Measurements from ENCODE around the gene MEIOB.

The MEIOB gene

GRCh38 chr16:1861730-1862129, 10.2 kb downstream of the MEIOB start:
- TF ChIP-seq CEBPB (IDR thresholded peaks at IDR 0.05), result no peak
- TF ChIP-seq FOXM1 (IDR thresholded peaks at IDR 0.05; ENCODE audit: borderline replicate concordance, low read depth), result no peak
- TF ChIP-seq YY1 (IDR thresholded peaks at IDR 0.05; ENCODE audit: low read depth), result no peak
- TF ChIP-seq TCF12 (IDR thresholded peaks at IDR 0.05; ENCODE audit: low read depth), result no peak

DNA sequence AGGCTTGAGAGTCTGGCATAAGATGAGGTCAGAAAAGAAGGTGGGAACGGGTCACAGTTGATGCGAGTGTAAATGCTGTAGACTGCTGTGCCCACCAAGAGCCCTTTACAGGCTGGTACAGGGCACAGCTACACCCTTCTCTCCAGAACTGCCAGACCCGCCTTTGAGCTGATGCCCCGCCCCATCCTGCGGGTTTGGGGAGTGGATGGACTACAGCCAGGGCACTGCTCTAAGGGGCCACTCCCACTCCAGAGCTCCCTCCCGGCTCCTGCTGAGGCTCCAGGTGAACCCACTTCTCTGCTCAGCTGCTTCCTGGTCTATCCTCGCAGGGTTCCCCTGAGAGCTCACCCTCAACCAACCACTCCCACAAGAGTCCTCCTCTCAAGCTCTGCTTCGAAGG, 12.3 kb downstream of the MEIOB start:
- TF ChIP-seq EP300 (IDR thresholded peaks at IDR 0.05; ENCODE audit: borderline replicate concordance) (no peak), TEAD4 (IDR thresholded peaks at IDR 0.05) (no peak), YY1 (IDR thresholded peaks at IDR 0.05; ENCODE audit: low read depth) (no peak), CREB1 (IDR thresholded peaks at IDR 0.05; ENCODE audit: low read depth) (no peak), CEBPB (IDR thresholded peaks at IDR 0.05) (no peak), TCF12 (IDR thresholded peaks at IDR 0.05; ENCODE audit: low read depth) (no peak), FOXM1 (IDR thresholded peaks at IDR 0.05; ENCODE audit: borderline replicate concordance, low read depth) (no peak), NFIC (IDR thresholded peaks at IDR 0.05) (no peak), ZBTB7A (IDR thresholded peaks at IDR 0.05; ENCODE audit: low read depth) (no peak), TAF1 (IDR thresholded peaks at IDR 0.05; ENCODE audit: low read depth) (no peak), RAD21 (IDR thresholded peaks at IDR 0.05; ENCODE audit: low read depth) (no peak)
- TF ChIP-seq, protein P1, sequence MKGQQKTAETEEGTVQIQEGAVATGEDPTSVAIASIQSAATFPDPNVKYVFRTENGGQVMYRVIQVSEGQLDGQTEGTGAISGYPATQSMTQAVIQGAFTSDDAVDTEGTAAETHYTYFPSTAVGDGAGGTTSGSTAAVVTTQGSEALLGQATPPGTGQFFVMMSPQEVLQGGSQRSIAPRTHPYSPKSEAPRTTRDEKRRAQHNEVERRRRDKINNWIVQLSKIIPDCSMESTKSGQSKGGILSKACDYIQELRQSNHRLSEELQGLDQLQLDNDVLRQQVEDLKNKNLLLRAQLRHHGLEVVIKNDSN (IDR thresholded peaks at IDR 0.05), result no peak
- TF ChIP-seq, protein P2, sequence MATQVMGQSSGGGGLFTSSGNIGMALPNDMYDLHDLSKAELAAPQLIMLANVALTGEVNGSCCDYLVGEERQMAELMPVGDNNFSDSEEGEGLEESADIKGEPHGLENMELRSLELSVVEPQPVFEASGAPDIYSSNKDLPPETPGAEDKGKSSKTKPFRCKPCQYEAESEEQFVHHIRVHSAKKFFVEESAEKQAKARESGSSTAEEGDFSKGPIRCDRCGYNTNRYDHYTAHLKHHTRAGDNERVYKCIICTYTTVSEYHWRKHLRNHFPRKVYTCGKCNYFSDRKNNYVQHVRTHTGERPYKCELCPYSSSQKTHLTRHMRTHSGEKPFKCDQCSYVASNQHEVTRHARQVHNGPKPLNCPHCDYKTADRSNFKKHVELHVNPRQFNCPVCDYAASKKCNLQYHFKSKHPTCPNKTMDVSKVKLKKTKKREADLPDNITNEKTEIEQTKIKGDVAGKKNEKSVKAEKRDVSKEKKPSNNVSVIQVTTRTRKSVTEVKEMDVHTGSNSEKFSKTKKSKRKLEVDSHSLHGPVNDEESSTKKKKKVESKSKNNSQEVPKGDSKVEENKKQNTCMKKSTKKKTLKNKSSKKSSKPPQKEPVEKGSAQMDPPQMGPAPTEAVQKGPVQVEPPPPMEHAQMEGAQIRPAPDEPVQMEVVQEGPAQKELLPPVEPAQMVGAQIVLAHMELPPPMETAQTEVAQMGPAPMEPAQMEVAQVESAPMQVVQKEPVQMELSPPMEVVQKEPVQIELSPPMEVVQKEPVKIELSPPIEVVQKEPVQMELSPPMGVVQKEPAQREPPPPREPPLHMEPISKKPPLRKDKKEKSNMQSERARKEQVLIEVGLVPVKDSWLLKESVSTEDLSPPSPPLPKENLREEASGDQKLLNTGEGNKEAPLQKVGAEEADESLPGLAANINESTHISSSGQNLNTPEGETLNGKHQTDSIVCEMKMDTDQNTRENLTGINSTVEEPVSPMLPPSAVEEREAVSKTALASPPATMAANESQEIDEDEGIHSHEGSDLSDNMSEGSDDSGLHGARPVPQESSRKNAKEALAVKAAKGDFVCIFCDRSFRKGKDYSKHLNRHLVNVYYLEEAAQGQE (IDR thresholded peaks at IDR 0.05; ENCODE audit: low read depth), result no peak
- TF ChIP-seq, protein P3, sequence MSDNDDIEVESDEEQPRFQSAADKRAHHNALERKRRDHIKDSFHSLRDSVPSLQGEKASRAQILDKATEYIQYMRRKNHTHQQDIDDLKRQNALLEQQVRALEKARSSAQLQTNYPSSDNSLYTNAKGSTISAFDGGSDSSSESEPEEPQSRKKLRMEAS (IDR thresholded peaks at IDR 0.05), result no peak

DNA sequence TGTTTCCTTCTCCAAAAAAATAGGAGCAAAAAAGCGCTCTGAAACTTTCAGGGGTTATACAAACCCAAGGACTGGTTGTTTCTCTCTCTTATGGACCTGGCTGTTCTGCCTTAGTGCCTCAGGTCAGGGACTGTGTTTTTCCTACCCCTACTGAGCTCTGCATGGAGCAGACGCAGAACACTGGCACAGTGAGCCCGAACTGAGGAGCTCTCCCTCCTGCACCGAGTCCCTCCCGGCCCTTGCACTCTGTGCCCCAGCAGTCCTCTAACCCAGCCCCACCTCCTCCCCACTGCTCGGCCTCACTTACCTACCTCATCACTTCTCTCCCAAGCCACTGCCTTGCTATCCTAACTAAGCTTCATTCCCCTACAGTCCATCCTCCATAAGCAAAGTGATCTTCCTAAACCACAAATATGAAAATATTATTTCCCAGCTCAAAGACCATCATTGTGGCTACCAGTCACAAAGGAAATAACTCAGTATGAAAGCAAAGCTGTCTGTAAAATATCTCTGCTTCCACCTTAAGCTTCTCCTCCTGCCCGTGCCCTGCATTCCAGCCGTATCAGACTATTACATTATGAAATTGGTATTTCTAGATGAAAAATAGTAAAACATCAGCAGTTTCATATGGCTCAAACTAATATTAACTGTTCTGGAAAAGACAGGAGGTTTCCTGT, 13.6 kb downstream of the MEIOB start:
- TF ChIP-seq NFIC (IDR thresholded peaks at IDR 0.05) (no peak), EP300 (IDR thresholded peaks at IDR 0.05; ENCODE audit: borderline replicate concordance) (no peak), CEBPB (IDR thresholded peaks at IDR 0.05) (no peak), FOXM1 (IDR thresholded peaks at IDR 0.05; ENCODE audit: borderline replicate concordance, low read depth) (no peak), YY1 (IDR thresholded peaks at IDR 0.05; ENCODE audit: low read depth) (no peak), TEAD4 (IDR thresholded peaks at IDR 0.05) (no peak), EGR1 (IDR thresholded peaks at IDR 0.05) (no peak), CREB1 (IDR thresholded peaks at IDR 0.05; ENCODE audit: low read depth) (no peak), TAF1 (IDR thresholded peaks at IDR 0.05; ENCODE audit: low read depth) (no peak), TCF12 (IDR thresholded peaks at IDR 0.05; ENCODE audit: low read depth) (no peak), ZBTB7A (IDR thresholded peaks at IDR 0.05; ENCODE audit: low read depth) (no peak), RAD21 (IDR thresholded peaks at IDR 0.05; ENCODE audit: low read depth) (no peak)
- TF ChIP-seq, protein P3 (IDR thresholded peaks at IDR 0.05), result no peak
- TF ChIP-seq, protein P2 (IDR thresholded peaks at IDR 0.05; ENCODE audit: low read depth), result no peak
- TF ChIP-seq, protein P1 (IDR thresholded peaks at IDR 0.05), result no peak

DNA sequence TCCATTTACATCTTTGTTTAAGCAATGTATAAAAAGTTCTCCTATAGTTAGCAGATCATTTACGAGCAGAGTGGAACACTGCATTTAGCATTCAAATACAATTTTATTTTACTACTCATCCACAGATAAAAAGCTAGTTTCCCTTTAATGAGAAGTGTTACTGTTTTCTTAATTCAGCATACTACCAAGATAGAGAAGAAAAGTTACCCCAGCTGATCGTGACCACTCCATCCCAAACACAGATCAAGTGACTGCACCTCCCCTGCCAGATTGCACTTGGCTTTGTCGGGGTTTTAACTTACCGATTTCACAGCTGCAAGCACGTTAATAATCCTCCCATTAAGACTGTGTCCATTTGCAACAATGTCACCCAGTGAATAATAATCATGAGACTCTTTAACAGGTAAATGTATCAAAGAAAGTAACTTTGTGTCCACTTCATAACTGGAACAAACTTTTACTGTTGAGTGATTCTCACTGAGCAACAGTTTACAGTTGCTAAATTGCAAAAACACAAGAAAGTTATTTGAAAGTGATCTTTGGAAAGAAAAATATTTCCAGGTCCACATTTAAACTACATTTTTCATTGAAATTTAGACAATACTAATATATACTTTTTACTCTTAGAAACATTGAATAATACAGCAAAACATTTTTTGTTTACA, 14.4 kb downstream of the MEIOB start:
- TF ChIP-seq EP300 (IDR thresholded peaks at IDR 0.05; ENCODE audit: borderline replicate concordance) (no peak), NFIC (IDR thresholded peaks at IDR 0.05) (no peak), YY1 (IDR thresholded peaks at IDR 0.05; ENCODE audit: low read depth) (no peak), RAD21 (IDR thresholded peaks at IDR 0.05; ENCODE audit: low read depth) (no peak), TAF1 (IDR thresholded peaks at IDR 0.05; ENCODE audit: low read depth) (no peak), TEAD4 (IDR thresholded peaks at IDR 0.05) (no peak), EGR1 (IDR thresholded peaks at IDR 0.05) (no peak)

DNA sequence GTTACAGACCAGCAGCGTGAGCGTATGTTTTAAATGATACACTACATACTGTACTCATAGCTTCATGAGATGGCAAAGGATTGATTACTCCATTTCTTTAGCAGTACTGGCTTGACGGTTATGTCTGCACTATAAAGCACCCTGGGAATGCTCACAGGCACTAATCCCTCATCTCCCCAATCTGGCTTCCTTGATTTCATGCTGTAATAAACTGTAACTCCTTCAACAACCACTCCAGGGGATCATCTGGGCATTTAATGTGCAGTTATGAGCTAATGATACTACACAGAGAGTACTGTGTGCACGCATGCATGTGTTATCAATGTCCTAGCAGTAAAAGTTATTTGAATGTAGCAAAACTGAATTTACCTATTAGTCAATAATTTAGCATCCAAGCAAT, 20.2 kb downstream of the MEIOB start:
- no peak for TF ChIP-seq RAD21 (IDR thresholded peaks at IDR 0.05; ENCODE audit: low read depth)
- no peak for TF ChIP-seq NFIC (IDR thresholded peaks at IDR 0.05)
- no peak for TF ChIP-seq CREB1 (IDR thresholded peaks at IDR 0.05; ENCODE audit: low read depth)
- TF ChIP-seq ZBTB7A (IDR thresholded peaks at IDR 0.05; ENCODE audit: low read depth), result no peak
- no peak for TF ChIP-seq TEAD4 (IDR thresholded peaks at IDR 0.05)

DNA sequence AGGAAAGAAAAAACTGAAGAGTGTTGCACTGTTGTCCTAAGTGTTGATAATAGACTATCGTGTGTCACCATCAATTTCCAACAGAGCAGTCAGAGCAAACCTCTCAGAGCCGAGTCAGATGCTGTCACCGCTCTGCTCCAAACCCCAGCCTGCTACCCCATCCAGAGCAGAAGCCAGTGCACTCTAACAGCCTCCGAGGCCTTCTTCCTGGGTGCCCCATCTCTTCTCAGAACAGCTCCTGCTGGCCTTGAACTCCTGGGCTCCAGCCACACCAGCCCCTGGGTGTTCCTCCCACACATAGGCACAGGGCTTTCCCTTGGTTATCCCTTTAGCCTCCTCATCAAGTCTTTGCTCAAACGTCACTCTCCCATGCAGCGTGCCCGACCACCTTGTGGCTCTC, 21.0 kb downstream of the MEIOB start:
- TF ChIP-seq EGR1 (IDR thresholded peaks at IDR 0.05) (no peak), CREB1 (IDR thresholded peaks at IDR 0.05; ENCODE audit: low read depth) (no peak), RAD21 (IDR thresholded peaks at IDR 0.05; ENCODE audit: low read depth) (no peak), EP300 (IDR thresholded peaks at IDR 0.05; ENCODE audit: borderline replicate concordance) (no peak), NFIC (IDR thresholded peaks at IDR 0.05) (no peak), TCF12 (IDR thresholded peaks at IDR 0.05; ENCODE audit: low read depth) (no peak), YY1 (IDR thresholded peaks at IDR 0.05; ENCODE audit: low read depth) (no peak)
- TF ChIP-seq, protein P3 (IDR thresholded peaks at IDR 0.05), result no peak

Measured in Ishikawa (cell line).